NCI-H774 (cell line): Measurements from ENCODE around the gene RAPH1.
"Not testable (repeated sequence)": the region's sequence is repeated elsewhere in the genome, so short reads cannot be mapped to it uniquely, and the experiment has no call there.

ENCODE experiments used
- DNase-seq: peaks from one replicate; lab custom pipeline; 2025; lab: John Stamatoyannopoulos, UW

Gene RAPH1

DNA sequence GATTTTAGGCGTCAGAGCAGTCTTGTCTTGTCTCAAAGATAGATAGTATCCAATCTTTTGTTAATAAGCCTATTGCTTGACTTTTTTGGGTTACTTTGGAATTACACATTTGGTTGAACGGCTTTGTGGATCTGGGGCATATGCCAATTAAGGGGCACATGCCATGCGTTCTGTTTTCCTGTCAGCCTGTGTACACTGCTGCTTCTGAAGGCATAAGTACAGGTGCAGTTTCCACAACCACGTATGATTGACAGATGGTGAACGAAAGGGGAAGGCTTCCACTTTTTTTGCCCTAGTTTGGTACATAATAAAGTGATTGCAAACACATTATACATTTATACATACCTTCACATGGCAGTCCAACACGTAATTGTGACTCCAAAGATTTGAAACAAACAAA lies 102.3 kb downstream of the RAPH1 start:
- DNase-seq, result no peak

GRCh38 chr2:203431391-203432185 lies 103.5 kb downstream of the RAPH1 start:
- DNase-seq, result no peak

- DNase-seq, result not testable (repeated sequence)
Measured at GRCh38 chr2:203429643-203430042, 105.5 kb downstream of the RAPH1 start.

DNA sequence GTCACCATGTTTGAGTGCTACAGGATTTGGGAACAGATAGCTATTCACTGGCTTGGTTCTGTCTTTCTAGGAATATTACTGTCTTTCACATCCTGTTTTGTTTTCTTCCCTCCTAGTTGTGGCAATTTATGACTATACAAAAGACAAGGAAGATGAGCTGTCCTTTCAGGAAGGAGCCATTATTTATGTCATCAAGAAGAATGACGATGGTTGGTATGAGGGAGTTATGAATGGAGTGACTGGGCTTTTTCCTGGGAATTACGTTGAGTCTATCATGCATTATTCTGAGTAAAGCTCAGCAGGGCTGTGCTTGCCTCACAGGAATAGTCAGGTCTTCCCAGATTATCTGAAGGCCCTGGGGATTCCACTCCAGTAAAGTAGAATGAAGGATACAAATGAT lies 108.0 kb downstream of the RAPH1 start:
- no peak for DNase-seq

- no peak for DNase-seq
Measured at GRCh38 chr2:203418271-203418670, 116.8 kb downstream of the RAPH1 start.

DNA sequence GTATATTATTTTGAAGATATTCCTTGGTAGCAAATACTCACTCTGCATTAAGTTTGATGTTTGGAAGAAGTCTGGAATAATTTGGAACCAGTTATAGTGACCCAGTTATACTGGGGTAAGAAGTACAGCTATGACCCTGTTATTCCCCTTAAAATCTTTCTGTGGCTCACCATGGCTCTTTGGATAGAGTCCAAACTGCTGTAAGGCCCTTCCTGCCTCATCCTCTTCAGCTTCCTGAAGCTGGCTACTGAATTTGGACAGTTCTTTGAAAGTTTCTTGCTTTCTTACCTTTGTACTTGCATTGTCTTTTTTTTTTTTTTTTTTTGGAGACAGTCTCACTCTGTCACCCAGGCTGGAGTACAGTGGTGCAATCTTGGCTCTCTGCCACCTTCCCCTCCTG lies 121.3 kb downstream of the RAPH1 start:
- DNase-seq, result no peak

DNA sequence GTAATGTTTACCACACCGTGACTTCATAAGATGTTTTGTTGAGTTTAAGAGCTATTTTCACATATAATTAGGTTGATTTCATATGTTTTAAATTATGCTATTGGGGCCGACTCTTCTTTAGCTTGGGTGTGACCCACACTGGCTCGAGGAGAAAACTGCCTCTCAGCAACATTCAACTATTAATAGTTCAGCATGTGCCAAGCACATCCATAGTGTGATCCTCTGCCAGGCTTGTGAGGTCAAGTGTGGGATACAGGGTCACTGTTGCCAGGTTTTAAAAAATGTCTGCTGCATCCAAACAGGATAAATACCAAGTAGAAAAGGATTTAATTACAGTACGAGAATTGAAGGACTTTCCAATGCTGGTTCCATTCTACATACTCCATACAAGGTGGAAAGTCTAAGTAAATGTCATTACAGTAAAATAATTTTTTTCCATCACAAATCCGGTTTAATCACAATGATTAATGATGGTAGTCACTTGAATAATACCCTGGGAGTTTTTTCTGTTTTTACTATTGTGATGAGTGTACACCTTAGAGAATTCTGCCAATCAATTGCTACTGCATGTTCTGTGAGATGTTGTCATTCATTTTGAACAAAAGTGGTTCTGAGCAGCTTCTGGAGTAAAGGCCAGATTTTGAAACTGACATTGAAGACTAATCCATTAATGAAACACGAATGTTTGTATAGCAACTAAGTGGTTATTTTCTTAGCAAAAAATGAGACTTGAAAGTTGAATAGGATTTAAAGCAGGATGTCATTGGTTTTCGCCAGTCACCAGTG lies 122.4 kb downstream of the RAPH1 start:
- DNase-seq, result no peak

- no peak for DNase-seq
Measured at GRCh38 chr2:203407496-203407895, 127.6 kb downstream of the RAPH1 start.

DNA sequence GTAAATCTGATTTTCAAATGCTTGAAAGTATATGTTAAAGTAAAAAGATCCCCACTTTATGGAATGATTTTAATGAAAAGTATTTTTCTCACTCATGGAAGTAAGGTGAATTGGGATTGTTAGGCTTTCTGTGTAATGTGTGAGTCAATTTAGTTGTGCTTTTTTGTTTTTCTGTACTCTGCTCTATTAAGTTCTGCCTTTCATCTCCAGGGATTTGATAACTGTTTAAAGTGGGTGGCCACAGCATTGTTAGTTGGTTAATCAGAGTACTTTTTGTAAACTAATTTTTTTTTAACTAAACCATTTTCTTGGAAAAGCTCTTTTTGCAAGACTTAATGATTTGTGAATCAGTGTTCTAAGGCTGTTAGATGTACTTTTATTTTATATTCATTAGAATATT lies 130.1 kb downstream of the RAPH1 start:
- no peak for DNase-seq

GRCh38 chr2:203400805-203401585 lies 134.1 kb downstream of the RAPH1 start:
- no peak for DNase-seq

- no peak for DNase-seq
Measured at GRCh38 chr2:203399031-203399430, 136.1 kb downstream of the RAPH1 start.

- DNase-seq, result no peak
Measured at GRCh38 chr2:203396667-203397066, 138.4 kb downstream of the RAPH1 start.

- no peak for DNase-seq
Measured at GRCh38 chr2:203395858-203396257, 139.2 kb downstream of the RAPH1 start.

- DNase-seq, result no peak
Measured at GRCh38 chr2:203394519-203395227, 140.4 kb downstream of the RAPH1 start.

- DNase-seq, result not testable (repeated sequence)
Measured at GRCh38 chr2:203388153-203388552, 146.9 kb downstream of the RAPH1 start.

GRCh38 chr2:203383038-203383437 lies 152.1 kb downstream of the RAPH1 start:
- no peak for DNase-seq

DNA sequence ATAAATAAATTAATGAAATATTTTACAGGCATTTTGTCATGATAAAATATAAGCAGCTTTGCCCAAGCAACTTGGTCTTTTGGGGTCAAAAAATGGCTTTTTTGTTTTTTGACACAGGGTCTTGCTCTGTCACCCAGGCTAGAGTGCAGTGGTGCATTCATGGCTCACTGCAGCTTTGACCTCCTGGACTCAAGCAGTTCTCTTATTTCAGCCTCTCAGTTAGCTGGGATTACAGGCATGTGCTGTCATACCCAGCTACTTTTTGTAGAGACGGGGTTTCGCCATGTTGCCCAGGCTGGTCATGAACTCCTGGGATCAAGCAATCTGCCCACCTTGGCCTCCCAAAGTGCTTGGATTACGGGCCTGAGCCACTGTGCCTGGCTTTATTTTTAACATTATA lies 155.9 kb downstream of the RAPH1 start:
- DNase-seq, result no peak

DNA sequence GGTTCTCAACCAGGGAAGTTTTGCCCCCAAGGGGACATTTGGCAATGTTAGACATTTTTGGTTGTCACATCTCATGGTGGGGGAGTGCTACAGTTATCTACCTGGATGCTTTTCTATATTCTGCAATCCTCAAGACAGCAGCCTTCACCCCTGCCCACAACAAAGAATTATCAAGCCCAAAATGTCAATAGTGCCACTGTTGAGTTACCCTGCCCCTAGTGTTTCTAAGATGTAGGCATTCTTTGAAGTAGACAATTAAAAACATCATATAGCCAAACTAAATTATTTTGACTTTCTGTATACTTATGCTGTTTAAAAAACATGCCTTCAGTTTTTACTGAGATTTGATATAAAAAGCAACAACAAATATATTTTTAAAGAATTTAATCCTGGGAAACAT lies 158.9 kb downstream of the RAPH1 start:
- no peak for DNase-seq

DNA sequence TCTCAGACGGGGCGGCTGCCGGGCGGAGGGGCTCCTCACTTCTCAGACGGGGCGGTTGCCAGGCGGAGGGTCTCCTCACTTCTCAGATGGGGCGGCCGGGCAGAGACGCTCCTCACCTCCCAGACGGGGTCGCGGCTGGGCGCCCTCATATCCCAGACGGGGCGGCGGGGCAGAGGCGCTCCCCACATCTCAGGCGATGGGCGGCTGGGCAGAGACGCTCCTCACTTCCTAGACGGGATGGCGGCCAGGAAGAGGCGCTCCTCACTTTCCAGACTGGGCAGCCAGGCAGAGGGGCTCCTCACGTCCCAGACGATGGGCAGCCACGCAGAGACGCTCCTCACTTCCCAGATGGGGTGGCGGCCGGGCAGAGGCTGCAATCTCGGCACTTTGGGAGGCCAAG lies 162.4 kb downstream of the RAPH1 start:
- DNase-seq, result not testable (repeated sequence)

- DNase-seq, result no peak
Measured at GRCh38 chr2:203366639-203367466, 168.2 kb downstream of the RAPH1 start.

DNA sequence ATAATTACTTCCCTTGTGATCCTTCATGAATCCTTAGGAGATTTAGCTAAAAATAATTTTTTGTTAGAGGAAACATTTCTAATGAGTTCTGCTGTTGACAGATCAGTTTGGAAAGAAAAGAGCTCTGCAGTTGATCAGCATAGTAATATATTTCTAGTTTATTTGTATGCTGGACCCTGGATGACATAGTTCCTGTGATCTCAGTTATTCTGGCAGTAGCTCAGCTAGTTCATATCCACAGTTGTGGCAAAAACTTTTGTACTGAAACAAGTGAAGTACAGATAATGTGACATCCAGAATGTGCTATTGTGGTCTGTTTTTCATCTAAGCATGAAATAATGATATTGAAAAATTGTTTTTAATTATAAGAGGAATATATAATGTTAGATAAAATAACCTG lies 173.2 kb downstream of the RAPH1 start:
- no peak for DNase-seq
